OCI-M2 (cell line): Measurements from ENCODE around the gene COPG1.
"Not testable (repeated sequence)": the region's sequence is repeated elsewhere in the genome, so short reads cannot be mapped to it uniquely, and the experiment has no call there.

Experiments
- DNase-seq: peaks from one replicate; lab custom pipeline; 2025; ENCODE audit not compliant: unreplicated experiment; lab: John Stamatoyannopoulos, UW

COPG1 gene

DNA sequence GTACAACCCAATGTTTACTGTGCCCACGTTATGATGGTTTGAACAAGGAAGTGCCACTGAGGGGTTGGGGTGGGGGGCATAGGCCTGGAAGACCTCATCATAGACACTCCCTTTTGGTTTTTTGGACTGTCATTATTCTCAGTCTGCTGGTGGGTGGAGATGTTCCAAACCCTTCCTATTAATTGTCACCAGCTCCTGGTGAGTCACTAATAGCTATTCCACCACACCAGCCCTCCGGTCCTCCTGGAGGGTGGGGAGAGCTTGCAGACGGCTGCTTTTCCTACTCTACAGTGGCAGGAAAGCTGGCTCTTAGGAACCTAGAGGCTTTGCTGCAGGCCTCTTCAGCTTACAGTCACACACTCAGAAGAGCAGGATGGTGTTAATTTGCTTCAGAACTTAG is 9.0 kb upstream of the COPG1 start:
- no peak for DNase-seq

DNA sequence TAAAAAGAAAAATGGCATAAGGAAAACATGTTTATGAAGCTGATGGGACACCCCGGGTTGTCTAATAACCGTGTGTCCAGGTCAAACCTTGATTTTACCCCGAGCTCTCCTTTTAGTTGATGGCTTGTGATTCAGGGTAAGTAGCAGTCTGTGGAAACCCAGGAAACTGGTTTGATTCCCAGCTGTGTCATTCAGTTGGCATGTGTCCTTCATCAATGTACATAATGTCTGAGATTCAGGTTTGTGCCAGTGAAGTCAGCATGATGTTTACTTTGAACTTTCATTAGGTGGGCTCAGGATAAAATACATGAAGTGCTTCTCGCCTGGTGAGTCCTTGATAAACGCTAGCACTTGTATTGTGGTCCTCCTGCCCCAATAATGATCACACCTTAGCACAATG is 4.3 kb upstream of the COPG1 start:
- DNase-seq, result no peak

- peak; percentile 37 for DNase-seq
Observed at GRCh38 chr3:129245641-129246306, 3.6 kb upstream of the COPG1 start.

DNA sequence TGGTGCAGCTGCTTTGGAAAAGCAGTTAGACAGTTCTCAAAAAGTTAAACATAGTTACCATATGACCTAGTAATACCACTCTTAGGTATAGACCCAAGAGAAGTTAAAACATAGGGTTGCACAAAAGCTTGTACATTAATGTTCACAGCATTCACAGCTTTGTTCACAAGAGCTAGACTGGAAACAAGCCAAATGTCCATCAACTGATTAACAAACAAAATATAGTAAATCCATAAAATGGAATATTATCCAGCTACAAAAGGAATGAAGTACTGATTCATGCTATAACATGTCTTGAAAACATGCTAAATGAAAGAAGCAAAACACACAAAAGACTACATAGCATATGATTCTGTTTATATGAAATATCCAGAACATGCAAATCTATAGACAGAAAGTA is 2.8 kb upstream of the COPG1 start:
- no peak for DNase-seq

GRCh38 chr3:129248286-129248979 is 973 bp upstream of the COPG1 start:
- no peak for DNase-seq

GRCh38 chr3:129252748-129253147 is 3.3 kb downstream of the COPG1 start:
- no peak for DNase-seq

DNA sequence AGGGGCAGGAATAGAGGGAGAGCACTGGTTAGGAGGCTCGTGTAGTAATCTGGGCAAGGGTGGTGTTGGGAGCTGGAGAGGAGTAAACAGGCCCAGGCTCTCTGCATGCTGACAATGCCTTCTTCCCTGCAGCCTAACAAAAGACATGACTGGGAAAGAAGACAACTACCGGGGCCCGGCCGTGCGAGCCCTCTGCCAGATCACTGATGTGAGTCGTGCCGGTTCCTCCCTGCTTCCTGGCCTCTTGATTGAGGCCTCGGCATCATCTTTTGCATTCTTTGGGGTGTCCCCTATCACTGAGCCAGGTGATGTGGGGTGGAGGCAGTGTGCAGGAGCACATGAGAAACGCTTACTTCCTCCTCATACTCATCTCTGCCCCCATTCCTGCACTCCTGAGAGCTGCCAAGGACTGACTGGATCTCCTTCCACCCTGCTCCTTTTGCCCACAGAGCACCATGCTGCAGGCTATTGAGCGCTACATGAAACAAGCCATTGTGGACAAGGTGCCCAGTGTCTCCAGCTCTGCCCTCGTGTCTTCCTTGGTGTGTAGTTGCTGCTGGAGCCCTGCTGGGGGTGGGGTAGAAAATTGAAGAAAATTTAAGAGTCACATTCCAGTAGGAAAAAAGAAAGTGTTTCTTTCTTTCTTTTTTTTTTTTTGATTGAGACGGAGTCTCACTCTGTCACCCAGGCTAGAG is 5.3 kb downstream of the COPG1 start:
- no peak for DNase-seq

- no peak for DNase-seq
Observed at GRCh38 chr3:129256270-129256669, 6.9 kb downstream of the COPG1 start.

DNA sequence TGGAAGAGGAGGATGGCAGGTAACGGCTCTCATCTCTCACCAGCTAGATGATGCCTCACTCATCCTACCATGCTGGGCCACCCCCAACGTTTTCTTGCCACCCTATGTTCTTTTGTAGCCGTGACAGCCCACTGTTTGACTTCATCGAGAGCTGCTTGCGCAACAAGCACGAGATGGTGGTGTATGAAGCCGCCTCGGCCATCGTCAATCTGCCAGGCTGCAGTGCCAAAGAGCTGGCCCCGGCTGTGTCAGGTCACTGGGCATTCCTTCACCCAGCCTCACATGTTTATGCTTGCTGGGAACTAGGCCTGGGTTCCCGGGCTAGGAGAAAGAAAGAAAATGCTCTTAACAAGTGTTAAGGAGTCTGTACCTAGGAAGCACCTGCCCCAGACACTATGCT is 8.2 kb downstream of the COPG1 start:
- no peak for DNase-seq

DNA sequence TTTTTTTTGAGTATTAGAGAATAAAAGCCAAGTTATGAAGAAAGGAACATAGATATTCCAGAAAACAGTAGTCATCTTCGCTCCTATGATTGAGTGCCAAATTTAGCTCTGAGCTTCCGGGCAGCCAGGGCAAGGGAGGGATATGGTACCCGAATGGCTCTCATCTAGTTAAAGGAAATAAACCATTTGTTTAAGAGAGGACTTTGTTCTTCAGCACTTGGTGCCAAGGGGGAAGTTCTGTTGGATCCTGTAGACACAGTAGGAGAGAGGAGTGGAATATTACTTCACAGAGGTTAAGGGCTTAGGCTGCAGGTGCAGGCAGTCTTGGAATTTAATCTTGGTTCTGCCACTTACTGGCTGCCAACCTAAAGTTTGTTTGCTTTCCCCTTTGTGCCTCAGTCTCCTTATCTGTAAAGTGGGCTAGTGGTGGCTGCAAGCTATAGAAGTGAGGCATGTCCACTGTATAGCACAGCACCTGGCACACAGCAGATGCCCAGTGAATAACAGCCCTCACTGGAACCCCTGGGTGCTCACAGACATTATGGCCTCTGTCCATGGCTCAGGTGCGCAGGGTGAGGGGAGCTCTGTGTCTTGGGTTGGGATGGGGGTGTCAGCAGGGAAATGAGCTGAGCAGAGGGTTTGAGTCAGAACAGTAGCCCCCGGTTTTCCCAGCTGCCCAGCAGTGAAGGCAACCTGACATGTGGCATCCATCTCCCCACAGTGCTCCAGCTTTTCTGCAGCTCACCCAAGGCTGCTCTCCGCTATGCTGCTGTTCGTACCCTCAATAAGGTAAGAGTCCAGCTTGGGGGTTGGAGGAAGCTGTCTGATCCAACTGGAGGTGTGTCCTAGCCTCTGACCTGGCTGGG is 10.4 kb downstream of the COPG1 start:
- DNase-seq, result no peak

DNA sequence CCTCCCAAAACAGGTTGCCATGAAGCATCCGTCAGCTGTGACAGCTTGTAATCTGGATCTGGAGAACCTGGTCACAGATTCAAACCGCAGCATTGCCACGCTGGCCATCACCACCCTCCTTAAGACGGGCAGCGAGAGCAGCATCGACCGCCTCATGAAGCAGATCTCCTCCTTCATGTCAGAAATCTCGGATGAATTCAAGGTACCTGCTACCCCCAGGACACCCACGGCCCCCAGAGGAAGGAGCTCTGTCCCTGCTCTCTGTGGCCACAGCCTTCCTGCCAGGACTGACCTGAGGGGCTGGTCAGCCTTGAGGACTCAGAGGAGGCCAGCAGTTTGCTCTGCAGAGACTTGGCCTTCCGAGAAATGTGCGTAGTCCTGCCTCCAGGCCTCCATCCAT is 11.2 kb downstream of the COPG1 start:
- DNase-seq, result no peak

DNA sequence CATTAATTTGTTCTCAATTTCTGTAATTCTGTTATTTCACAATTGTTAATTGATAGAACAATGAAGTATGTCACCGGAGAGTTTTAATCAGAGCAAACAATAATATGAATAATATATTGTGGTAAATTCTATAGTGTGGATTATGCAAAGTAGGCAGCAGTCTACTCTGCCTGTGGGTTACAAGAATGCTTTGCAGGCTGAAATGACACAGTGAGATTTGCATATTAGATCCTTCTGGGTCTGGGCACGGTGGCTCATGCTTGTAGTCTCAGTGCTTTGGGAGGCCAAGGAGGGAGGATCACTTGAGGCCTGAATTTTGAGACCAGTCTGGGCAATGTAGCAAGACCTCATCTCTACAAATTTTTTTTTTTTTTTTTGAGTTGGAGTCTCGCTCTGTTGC is 12.5 kb downstream of the COPG1 start:
- no peak for DNase-seq

GRCh38 chr3:129263161-129263910 is 13.9 kb downstream of the COPG1 start:
- DNase-seq, result no peak

GRCh38 chr3:129264994-129265393 is 15.6 kb downstream of the COPG1 start:
- not testable (repeated sequence) for DNase-seq

GRCh38 chr3:129266651-129267050 is 17.2 kb downstream of the COPG1 start:
- DNase-seq, result no peak

DNA sequence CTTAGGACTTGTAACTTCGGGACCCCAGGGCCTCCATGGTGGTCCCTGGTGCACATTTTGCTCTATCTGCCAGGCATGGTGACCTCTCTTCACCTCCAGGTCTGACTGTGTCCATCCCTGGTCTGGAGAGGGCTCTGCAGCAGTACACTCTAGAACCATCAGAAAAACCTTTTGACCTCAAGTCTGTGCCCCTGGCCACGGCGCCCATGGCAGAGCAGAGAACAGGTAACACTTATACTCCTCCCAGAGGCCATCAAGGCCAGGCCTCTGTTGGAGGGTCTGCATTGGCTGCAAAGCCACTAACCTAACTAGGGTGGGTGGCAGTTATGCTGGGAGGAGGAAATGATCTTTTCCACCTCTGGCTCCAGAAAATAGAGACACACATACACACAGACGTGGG is 19.0 kb downstream of the COPG1 start:
- no peak for DNase-seq

GRCh38 chr3:129271674-129272073 is 22.3 kb downstream of the COPG1 start:
- no peak for DNase-seq

GRCh38 chr3:129276385-129276784 is 27.0 kb downstream of the COPG1 start:
- no peak for DNase-seq

DNA sequence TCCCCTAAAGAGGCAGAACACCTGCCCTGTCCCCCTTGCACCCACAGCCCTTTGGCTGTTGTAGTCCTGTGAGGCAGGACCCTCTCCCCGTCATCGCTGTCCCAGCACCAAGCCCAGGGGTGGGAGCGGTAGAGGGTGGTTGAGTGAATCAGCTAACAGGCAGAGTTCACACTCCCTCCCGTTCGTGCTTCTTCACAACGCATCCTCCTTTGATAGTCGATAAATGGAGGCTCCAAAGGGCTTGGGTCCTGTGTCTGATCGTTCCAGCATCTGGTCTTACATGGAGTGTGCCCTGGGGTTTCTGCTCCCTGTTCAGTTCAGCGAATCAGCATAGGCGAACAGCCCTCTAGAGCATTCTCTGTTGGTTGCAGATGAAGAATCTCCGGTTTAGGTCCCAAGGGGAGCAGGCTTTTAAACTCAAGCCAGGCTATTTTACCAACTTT is 28.4 kb downstream of the COPG1 start:
- DNase-seq, result no peak

DNA sequence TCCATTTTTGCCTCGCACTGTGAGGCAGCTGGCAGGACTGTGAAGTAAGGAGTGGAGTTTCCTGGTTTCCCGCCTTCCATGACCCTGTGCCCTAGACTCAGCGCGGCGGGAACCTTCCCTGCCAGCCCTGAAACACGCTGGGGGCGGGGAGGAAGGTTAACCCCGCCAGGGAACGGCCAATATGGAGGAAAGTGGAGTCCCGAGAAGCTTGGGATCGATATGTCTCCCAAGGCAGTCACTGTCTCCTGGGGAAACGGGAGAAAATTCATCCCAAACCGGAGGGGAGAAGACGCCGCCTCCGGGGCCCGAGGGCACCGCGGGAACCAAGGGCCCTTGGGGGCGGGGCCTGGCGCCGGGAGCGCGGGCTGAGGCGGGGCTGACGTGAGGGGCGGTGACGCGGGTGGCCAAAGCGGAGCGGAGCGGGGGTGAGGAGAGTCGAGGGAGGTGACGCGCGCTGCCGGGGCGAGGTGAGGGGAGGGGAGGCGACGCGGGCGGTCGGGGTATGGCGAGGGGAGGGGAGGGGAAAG is 29.1 kb downstream of the COPG1 start, which contains the start of gene HMCES:
Gene HMCES (plus strand): TSS at position 432 of the 527 bp plus-strand sequence. CDS start 863 bp downstream, outside the sequence.
- peak; percentile 7 for DNase-seq
